SH-SY5Y (cell line): ENCODE data around the gene NUDT21.

Experiments
- GATA2 ChIP-seq: IDR thresholded peaks from 2 replicates; pipeline ENCODE4 v1.6.1; 2011; ENCODE audit warnings: mild to moderate bottlenecking, low read depth, low read length
- GATA3 ChIP-seq: IDR thresholded peaks from 2 replicates; pipeline ENCODE4 v1.6.1; 2011; ENCODE audit warnings: low read depth, mild to moderate bottlenecking, low read length, moderate library complexity

NUDT21 gene

GRCh38 chr16:56436258-56436657, 14.9 kb downstream of the NUDT21 start:
- TF ChIP-seq GATA2 (no peak), GATA3 (no peak)

- TF ChIP-seq GATA2 (no peak), GATA3 (no peak)
These were observed 23.0 kb downstream of the NUDT21 start for GRCh38 chr16:56428091-56428490.

GRCh38 chr16:56426585-56426984, 24.5 kb downstream of the NUDT21 start:
- TF ChIP-seq GATA3 = no peak
- no peak for TF ChIP-seq GATA2

GRCh38 chr16:56425439-56425832, 25.7 kb downstream of the NUDT21 start, which contains the start of gene AMFR:
Gene AMFR (minus strand): TSS chr16:56425545. CDS start chr16:56425327, 218 bp downstream.
- no peak for TF ChIP-seq GATA3
- no peak for TF ChIP-seq GATA2

GRCh38 chr16:56424791-56425438, 26.2 kb downstream of the NUDT21 start:
- TF ChIP-seq GATA2 = no peak
- TF ChIP-seq GATA3 = no peak

- no peak for TF ChIP-seq GATA2
- no peak for TF ChIP-seq GATA3
These were observed 26.7 kb downstream of the NUDT21 start for GRCh38 chr16:56424404-56424764.

GRCh38 chr16:56423584-56424403, 27.3 kb downstream of the NUDT21 start:
- TF ChIP-seq GATA3 (peak; percentile 55; the same call in 1 of the 2 replicates), GATA2 (peak; percentile 62)

GRCh38 chr16:56422896-56423441, 28.2 kb downstream of the NUDT21 start:
- TF ChIP-seq GATA2 = no peak
- TF ChIP-seq GATA3 = no peak

- TF ChIP-seq GATA2 (no peak), GATA3 (no peak)
These were observed 29.0 kb downstream of the NUDT21 start for GRCh38 chr16:56421976-56422669.

GRCh38 chr16:56421313-56421712, 29.8 kb downstream of the NUDT21 start:
- TF ChIP-seq GATA2 (no peak), GATA3 (no peak)

GRCh38 chr16:56420613-56421012, 30.5 kb downstream of the NUDT21 start:
- no peak for TF ChIP-seq GATA3
- no peak for TF ChIP-seq GATA2

- TF ChIP-seq GATA2 (no peak), GATA3 (no peak)
These were observed 31.2 kb downstream of the NUDT21 start for GRCh38 chr16:56419740-56420548.

- TF ChIP-seq GATA3 (no peak), GATA2 (no peak)
These were observed 34.0 kb downstream of the NUDT21 start for GRCh38 chr16:56417138-56417537.
